Neural crest cell (in vitro differentiated cells): Measurements from ENCODE around the gene COL24A1. TPM values are rescaled to one million over a fixed set of nuclear protein-coding genes. Genes with fewer than 3 reads are reported as not detected.

Experiments used
- DNase-seq: peaks from one replicate; pipeline ENCODE4 v3.0.0; 2021; ENCODE audit warnings: low read depth, mixed read lengths, low spot score
- H3K27ac Mint-ChIP-seq: one replicate; pipeline ENCODE4 v1.8.0; 2021; ENCODE audit warnings: mild to moderate bottlenecking, mixed read lengths; ENCODE audit not compliant: unreplicated experiment
- H3K27me3 Mint-ChIP-seq: 2 replicates; pipeline ENCODE4 v1.8.0; 2021; ENCODE audit warnings: low read depth, mild to moderate bottlenecking, mixed read lengths
- H3K36me3 Mint-ChIP-seq: 2 replicates; pipeline ENCODE4 v1.8.0; 2021; ENCODE audit warnings: low read depth, mild to moderate bottlenecking, mixed read lengths
- H3K4me1 Mint-ChIP-seq: 2 replicates; pipeline ENCODE4 v1.8.0; 2021; ENCODE audit warnings: mixed read lengths
- H3K4me3 Mint-ChIP-seq: one replicate; pipeline ENCODE4 v1.8.0; 2021; ENCODE audit warnings: mild to moderate bottlenecking, mixed read lengths
- H3K9me3 Mint-ChIP-seq: 2 replicates; pipeline ENCODE4 v1.8.0; 2021; ENCODE audit warnings: mixed read lengths
- total RNA-seq: library from RNA; stranded (reverse); gene quantifications from 2 replicates; pipeline ENCODE4 v1.2.1, GENCODE V29; 2021
- TF ChIP-seq, protein P1 (sequence below): fragments of 200-600 bp; sonication (generic); conservative IDR thresholded peaks from 2 replicates; pipeline ENCODE4 v1.5.0; 2021; ENCODE audit warnings: antibody characterized with exemption, mild to moderate bottlenecking

COL24A1 gene
- total RNA-seq, 1 donor from 2014 or later: 0.35 TPM

GRCh38 chr1:86190873-86191272 is 34.3 kb upstream of the COL24A1 start:
- TF ChIP-seq, protein P1, sequence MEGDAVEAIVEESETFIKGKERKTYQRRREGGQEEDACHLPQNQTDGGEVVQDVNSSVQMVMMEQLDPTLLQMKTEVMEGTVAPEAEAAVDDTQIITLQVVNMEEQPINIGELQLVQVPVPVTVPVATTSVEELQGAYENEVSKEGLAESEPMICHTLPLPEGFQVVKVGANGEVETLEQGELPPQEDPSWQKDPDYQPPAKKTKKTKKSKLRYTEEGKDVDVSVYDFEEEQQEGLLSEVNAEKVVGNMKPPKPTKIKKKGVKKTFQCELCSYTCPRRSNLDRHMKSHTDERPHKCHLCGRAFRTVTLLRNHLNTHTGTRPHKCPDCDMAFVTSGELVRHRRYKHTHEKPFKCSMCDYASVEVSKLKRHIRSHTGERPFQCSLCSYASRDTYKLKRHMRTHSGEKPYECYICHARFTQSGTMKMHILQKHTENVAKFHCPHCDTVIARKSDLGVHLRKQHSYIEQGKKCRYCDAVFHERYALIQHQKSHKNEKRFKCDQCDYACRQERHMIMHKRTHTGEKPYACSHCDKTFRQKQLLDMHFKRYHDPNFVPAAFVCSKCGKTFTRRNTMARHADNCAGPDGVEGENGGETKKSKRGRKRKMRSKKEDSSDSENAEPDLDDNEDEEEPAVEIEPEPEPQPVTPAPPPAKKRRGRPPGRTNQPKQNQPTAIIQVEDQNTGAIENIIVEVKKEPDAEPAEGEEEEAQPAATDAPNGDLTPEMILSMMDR: no peak
- Mint-ChIP-seq H3K27ac (no peak overlapping the region), H3K9me3 (no peaks in the 10 kb centered on the region), H3K27me3 (peaks cover 15% of the 10 kb centered on the region), H3K4me1 (no peaks in the 10 kb centered on the region), H3K36me3 (no peaks in the 10 kb centered on the region), H3K4me3 (no peak overlapping the region)
- DNase-seq: no peak

DNA sequence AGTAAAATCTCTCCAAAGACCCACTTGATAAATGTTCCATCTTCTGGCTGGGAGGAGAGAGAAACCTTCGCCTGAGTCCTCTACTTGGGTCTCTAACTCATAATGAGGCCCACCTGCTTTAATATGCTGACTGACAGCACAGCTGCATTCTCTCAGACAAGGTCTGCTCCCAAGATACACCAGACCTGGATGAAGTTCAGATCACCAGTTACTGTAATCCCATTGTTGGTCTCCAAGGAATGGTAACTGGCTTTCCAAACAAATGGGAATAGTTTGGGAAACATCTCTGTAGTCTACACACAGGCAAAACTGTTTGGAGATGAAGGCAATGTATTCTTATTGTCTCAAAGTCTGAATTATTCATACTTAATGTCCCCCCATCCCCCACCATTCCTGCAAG is 27.9 kb upstream of the COL24A1 start:
- Mint-ChIP-seq H3K4me1 (no peaks in the 10 kb centered on the region), H3K36me3 (no peaks in the 10 kb centered on the region), H3K9me3 (peaks cover 4% of the 10 kb centered on the region), H3K4me3 (no peak overlapping the region), H3K27ac (no peak overlapping the region), H3K27me3 (peaks cover 36% of the 10 kb centered on the region)
- TF ChIP-seq, protein P1: no peak
- DNase-seq: no peak

DNA sequence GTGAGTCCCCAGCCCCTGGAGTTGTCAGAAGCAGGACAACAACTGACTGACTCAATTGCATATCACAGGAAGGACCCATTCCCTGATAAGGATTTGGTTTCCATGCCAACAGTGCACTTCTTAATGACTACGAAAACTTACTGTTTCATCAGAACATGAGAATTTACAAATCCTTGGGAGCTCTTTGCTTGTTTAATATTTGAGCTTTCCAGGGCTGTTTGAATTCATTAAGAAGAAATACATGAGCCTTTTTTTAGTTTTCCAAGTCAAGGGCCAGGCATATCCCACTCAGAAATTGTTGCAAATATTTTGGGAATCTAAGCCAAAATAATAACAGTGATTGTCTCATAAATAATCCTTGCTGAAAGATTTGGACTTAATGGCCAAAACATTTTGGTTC is 27.2 kb upstream of the COL24A1 start:
- H3K27ac Mint-ChIP-seq: no peak overlapping the region
- H3K9me3 Mint-ChIP-seq: peaks cover 4% of the 10 kb centered on the region
- TF ChIP-seq, protein P1: no peak
- H3K36me3 Mint-ChIP-seq: no peaks in the 10 kb centered on the region
- H3K27me3 Mint-ChIP-seq: peaks cover 40% of the 10 kb centered on the region
- no peak for DNase-seq
- no peaks in the 10 kb centered on the region for H3K4me1 Mint-ChIP-seq
- no peak overlapping the region for H3K4me3 Mint-ChIP-seq

DNA sequence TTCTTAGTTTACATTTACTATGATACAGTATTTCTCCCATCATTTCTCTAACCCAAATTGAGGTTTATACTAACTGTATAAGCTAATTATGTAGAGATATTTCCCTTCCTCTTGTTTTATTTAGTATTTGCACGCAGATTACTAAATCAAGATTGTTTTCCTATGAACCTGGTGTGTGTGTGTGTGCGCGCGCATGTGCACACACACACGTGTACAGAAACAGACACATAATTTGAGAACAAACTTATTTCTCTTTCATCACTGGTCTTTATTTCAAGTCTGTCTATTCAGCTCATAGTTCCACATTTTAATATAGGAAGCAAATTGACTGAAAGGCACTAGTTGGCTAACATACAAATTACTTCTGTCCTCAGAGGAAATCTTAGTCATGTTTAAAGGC is 19.7 kb upstream of the COL24A1 start:
- no peaks in the 10 kb centered on the region for H3K4me1 Mint-ChIP-seq
- no peak for DNase-seq
- TF ChIP-seq, protein P1: no peak
- no peak overlapping the region for H3K27ac Mint-ChIP-seq
- H3K9me3 Mint-ChIP-seq: no peaks in the 10 kb centered on the region
- H3K4me3 Mint-ChIP-seq: no peak overlapping the region
- no peaks in the 10 kb centered on the region for H3K36me3 Mint-ChIP-seq
- peaks cover 40% of the 10 kb centered on the region for H3K27me3 Mint-ChIP-seq

DNA sequence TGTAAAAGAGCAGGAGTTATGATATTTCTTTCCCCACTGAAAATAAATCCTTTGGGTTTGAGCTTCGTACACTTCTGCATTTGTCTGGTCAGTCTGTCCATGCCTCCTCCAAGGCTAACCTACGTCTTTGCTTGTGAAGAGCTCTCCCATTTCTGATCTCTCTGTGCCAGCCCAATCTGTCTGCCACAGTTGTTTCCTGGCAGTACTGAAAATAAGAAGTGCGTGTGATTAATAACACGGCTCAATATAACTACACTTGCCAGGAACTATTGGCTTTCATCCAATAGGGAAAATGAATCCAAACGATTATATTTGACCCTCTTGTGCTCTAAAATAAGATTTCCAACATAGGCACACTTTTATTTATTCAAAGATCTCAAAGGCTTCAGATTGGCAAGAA is 19.2 kb upstream of the COL24A1 start:
- no peaks in the 10 kb centered on the region for H3K9me3 Mint-ChIP-seq
- TF ChIP-seq, protein P1: no peak
- DNase-seq: no peak
- no peaks in the 10 kb centered on the region for H3K4me1 Mint-ChIP-seq
- H3K4me3 Mint-ChIP-seq: no peak overlapping the region
- H3K27ac Mint-ChIP-seq: no peak overlapping the region
- H3K27me3 Mint-ChIP-seq: peaks cover 40% of the 10 kb centered on the region
- no peaks in the 10 kb centered on the region for H3K36me3 Mint-ChIP-seq

DNA sequence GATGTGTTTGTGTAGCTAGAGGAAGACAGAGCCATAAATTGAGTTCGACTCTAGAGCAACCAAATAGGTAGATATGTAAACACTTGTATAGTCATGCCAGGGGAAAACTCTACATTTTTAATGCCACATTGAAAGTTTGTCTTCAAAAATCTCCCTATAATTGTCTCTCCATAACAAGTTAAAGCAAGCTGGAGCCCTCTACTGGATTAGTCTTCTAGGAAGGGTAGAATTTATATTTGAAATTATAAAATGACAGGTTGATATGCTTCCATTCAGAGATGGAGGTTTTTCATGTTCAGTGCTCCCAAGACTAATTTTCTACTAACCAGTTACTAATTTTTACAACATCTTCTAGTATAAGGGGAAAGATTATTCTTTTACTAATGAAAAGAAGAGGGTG is 13.1 kb upstream of the COL24A1 start:
- H3K4me1 Mint-ChIP-seq: no peaks in the 10 kb centered on the region
- H3K36me3 Mint-ChIP-seq: no peaks in the 10 kb centered on the region
- DNase-seq: no peak
- H3K27ac Mint-ChIP-seq: no peak overlapping the region
- TF ChIP-seq, protein P1: no peak
- no peaks in the 10 kb centered on the region for H3K9me3 Mint-ChIP-seq
- no peak overlapping the region for H3K4me3 Mint-ChIP-seq
- H3K27me3 Mint-ChIP-seq: peaks cover 3% of the 10 kb centered on the region
